Progenitor cell of endocrine pancreas (in vitro differentiated cells): ENCODE measurements around the gene RIPOR1. TPM values are rescaled to one million over a fixed set of nuclear protein-coding genes. Genes with fewer than 3 reads are reported as not detected.
"Not testable (repeated sequence)": the region's sequence is repeated elsewhere in the genome, so short reads cannot be mapped to it uniquely, and the experiment has no call there.

ENCODE experiments used
- DNase-seq: peaks from one replicate; pipeline ENCODE4 v3.0.0; 2021; ENCODE audit warnings: low spot score; ENCODE audit not compliant: unreplicated experiment
- H3K27ac Mint-ChIP-seq: 2 replicates; pipeline ENCODE4 v1.8.0; 2021; ENCODE audit warnings: mild to moderate bottlenecking, moderate library complexity, mixed read lengths
- H3K27me3 Mint-ChIP-seq: 2 replicates; pipeline ENCODE4 v1.8.0; 2021; ENCODE audit warnings: mixed read lengths
- H3K36me3 Mint-ChIP-seq: 2 replicates; pipeline ENCODE4 v1.8.0; 2022; ENCODE audit warnings: mixed read lengths; ENCODE audit not compliant: insufficient read depth
- H3K4me1 Mint-ChIP-seq: 2 replicates; pipeline ENCODE4 v1.8.0; 2021; ENCODE audit warnings: low read depth, mixed read lengths
- H3K4me3 Mint-ChIP-seq: 2 replicates; pipeline ENCODE4 v1.8.0; 2021; ENCODE audit warnings: low read depth, mild to moderate bottlenecking, moderate library complexity, mixed read lengths
- H3K9me3 Mint-ChIP-seq: 2 replicates; pipeline ENCODE4 v1.8.0; 2021; ENCODE audit warnings: low read depth, mixed read lengths
- total RNA-seq: library from RNA; stranded (reverse); gene quantifications from 2 replicates; pipeline ENCODE4 v1.2.1, GENCODE V29; 2021
- TF ChIP-seq, protein P1 (sequence below): fragments of 200-600 bp; sonication (generic); IDR thresholded peaks from one replicate; pipeline ENCODE4 v1.5.0; 2021; ENCODE audit warnings: antibody characterized with exemption, mild to moderate bottlenecking; ENCODE audit not compliant: unreplicated experiment

Gene RIPOR1
- total RNA-seq, 1 donor from 2014 or later, result 72.7 TPM

DNA sequence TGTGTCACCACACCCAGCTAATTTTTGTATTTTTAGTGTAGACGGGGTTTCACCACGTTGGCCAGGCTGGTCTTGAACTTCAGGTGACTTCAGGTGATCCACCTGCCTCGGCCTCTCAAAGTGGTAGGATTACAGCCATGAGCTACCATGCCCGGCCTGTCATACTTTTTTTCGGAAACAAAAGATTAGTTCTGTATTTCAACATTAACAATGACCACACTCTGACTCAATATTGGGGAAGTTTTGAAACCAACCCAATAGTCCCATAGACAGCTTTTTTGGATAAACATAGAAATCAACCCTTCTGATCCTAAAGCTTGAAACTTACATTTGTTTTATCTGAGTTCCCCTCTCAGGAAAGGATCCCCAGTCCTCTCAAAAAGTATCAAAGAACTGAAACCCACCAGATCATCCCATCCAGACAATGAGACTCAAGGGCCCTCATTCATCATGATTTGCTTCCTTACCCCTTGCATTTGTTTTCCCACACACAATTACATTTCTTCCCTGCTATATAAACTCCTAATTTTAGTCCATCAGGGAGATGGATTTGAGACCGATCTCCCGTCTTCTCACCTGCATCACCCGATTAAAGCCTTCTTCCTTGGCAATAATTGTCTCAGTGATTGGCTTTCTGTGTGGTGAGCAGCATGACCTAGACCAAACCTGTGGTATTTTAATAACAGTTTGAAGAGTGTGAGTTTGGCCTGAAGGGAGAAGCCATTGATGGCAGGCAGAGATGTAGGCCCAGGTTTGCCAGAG is 38.1 kb upstream of the RIPOR1 start:
- H3K27me3 Mint-ChIP-seq, result no peaks in the 10 kb centered on the region
- no peaks in the 10 kb centered on the region for H3K9me3 Mint-ChIP-seq
- no peak overlapping the region for H3K27ac Mint-ChIP-seq
- peaks cover 1% of the 10 kb centered on the region for H3K36me3 Mint-ChIP-seq
- TF ChIP-seq, protein P1, sequence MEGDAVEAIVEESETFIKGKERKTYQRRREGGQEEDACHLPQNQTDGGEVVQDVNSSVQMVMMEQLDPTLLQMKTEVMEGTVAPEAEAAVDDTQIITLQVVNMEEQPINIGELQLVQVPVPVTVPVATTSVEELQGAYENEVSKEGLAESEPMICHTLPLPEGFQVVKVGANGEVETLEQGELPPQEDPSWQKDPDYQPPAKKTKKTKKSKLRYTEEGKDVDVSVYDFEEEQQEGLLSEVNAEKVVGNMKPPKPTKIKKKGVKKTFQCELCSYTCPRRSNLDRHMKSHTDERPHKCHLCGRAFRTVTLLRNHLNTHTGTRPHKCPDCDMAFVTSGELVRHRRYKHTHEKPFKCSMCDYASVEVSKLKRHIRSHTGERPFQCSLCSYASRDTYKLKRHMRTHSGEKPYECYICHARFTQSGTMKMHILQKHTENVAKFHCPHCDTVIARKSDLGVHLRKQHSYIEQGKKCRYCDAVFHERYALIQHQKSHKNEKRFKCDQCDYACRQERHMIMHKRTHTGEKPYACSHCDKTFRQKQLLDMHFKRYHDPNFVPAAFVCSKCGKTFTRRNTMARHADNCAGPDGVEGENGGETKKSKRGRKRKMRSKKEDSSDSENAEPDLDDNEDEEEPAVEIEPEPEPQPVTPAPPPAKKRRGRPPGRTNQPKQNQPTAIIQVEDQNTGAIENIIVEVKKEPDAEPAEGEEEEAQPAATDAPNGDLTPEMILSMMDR, result no peak
- H3K4me1 Mint-ChIP-seq, result peaks cover 10% of the 10 kb centered on the region
- H3K4me3 Mint-ChIP-seq, result no peak overlapping the region
- no peak for DNase-seq

DNA sequence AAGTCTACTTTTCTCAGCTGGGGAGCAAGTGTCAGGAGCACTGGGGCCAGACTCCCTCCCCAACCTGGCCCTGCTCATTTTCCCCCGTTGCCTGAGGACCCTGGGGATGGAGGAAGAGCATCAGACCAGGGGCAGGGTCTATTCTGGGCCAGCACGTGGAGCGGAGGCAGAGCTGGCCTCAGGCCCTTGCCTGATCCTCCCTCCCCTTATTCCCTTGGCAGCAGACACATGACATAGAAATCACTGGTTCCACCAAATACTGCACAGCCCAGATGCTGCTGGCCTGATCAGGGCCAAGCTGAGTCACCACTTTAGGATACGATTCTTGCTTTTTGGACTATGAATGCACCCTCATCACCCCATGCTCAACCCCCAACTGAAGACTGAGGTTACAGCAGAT is 29.5 kb upstream of the RIPOR1 start:
- H3K9me3 Mint-ChIP-seq, result no peaks in the 10 kb centered on the region
- H3K36me3 Mint-ChIP-seq, result peaks cover 5% of the 10 kb centered on the region
- no peak overlapping the region for H3K4me3 Mint-ChIP-seq
- DNase-seq, result no peak
- no peak overlapping the region for H3K27ac Mint-ChIP-seq
- no peaks in the 10 kb centered on the region for H3K27me3 Mint-ChIP-seq
- H3K4me1 Mint-ChIP-seq, result no peaks in the 10 kb centered on the region
- TF ChIP-seq, protein P1, result no peak

DNA sequence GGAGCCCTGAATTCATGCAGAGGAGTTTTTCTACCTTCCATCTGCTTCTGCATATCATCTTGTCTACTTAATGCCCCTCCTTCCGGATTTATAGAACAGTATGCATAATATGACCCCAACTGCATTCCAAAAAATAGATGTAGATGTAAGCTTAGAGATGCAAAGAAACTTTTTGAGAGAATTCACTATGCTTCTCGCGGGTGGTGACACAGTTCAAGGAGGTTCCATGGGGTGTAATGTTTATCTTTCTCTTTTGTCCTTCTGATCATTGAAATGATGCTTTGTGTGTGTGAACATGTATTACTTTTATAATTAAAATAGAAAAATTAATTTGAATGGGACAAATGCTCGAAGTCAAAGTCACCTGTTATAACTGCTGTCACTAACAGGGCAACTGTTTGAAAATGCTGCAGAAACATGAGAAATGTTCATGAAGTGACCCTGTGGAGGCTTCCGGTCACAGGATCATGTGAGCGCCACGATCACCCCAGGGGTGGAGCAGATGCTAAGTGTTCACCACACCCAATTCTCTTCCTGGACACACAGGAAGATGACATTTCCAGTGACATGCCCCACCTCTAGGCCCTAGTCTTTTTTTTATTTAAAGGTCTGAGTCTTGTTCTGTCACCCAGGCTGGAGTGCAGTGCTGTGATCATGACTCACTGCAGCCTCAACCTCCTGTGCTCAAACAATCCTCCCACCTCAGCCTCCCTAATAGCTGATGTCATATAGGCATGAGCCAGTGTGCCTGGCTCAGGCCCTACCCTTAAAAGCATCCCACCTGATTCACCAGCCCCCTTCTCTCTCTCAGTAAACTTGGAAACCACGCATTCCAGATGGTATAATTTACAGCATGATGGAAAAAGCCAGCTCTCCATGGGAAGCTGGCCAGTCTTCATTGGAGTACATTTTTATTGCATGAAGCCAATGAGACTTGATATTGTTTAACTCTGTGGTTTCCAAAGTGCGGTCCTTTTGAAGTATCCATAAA is 24.3 kb upstream of the RIPOR1 start:
- Mint-ChIP-seq H3K4me3 (no peak overlapping the region), H3K4me1 (no peaks in the 10 kb centered on the region), H3K27me3 (peaks cover 18% of the 10 kb centered on the region), H3K9me3 (no peaks in the 10 kb centered on the region), H3K27ac (no peak overlapping the region), H3K36me3 (peaks cover 4% of the 10 kb centered on the region)
- no peak for DNase-seq
- TF ChIP-seq, protein P1, result no peak

DNA sequence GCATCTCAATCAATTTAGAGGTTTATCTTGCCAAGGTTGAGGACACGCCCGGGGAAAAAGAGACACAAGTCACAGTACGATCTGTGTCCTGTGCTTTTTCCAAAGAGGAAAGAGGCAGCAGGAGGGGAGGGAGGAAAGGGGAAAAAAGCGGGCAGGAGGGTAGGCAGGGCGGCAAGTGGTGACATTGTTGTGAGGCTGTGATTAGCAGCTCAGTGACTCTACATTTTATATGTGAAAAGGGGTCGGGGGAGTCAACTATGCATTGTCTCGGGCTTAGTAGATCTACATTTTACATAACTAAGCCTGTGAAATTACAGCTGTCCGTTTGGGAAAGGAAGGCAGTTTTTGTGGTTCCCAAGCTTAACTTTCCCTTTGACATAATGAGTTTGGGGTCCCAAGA is 22.2 kb upstream of the RIPOR1 start:
- peaks cover 18% of the 10 kb centered on the region for H3K27me3 Mint-ChIP-seq
- H3K27ac Mint-ChIP-seq, result no peak overlapping the region
- DNase-seq, result no peak
- TF ChIP-seq, protein P1, result no peak
- H3K4me3 Mint-ChIP-seq, result no peak overlapping the region
- no peaks in the 10 kb centered on the region for H3K9me3 Mint-ChIP-seq
- no peaks in the 10 kb centered on the region for H3K4me1 Mint-ChIP-seq
- no peaks in the 10 kb centered on the region for H3K36me3 Mint-ChIP-seq

DNA sequence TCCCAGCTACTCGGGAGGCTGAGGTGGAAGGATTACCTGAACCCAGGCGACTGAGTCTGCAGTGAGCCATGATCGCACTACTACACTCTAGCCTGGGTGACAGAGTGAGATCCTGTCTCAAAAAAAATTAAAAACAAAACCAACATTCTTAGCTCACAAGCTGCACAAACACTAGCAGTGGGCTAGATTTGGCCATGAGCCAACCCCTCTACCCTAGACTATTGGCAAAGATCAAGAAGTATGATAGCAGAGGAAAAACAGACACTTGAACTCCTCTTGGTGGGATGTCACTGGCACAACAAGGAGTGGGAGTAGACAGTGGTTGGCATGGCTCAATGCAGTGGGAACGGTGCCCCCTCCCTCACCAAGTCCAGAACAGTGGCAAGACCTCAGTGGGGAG is 19.6 kb upstream of the RIPOR1 start:
- no peak overlapping the region for H3K27ac Mint-ChIP-seq
- no peak for DNase-seq
- H3K4me3 Mint-ChIP-seq, result no peak overlapping the region
- H3K27me3 Mint-ChIP-seq, result peaks cover 22% of the 10 kb centered on the region
- no peaks in the 10 kb centered on the region for H3K4me1 Mint-ChIP-seq
- TF ChIP-seq, protein P1, result no peak
- H3K36me3 Mint-ChIP-seq, result no peaks in the 10 kb centered on the region
- no peaks in the 10 kb centered on the region for H3K9me3 Mint-ChIP-seq

DNA sequence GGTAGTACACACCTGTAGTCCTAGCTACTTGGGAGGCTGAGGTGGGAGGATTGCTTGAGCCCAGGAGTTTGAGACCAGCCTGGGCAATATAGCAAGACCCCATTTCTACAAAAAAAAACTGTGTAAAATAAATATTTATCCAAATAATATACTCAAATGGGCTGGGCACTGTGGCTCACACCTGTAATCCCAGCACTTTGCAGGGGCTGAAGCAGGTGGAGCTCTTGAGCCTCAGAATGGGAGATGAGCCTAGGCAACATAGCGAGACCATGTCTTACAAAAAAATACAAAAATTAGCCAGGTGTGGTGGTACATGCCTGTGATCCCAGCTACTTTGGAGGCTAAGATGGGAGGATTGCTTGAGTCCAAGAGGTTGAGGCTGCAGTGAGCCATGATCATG is 14.7 kb upstream of the RIPOR1 start:
- not testable (repeated sequence) for H3K4me3 Mint-ChIP-seq, H3K27ac Mint-ChIP-seq, H3K9me3 Mint-ChIP-seq, DNase-seq, H3K4me1 Mint-ChIP-seq, H3K36me3 Mint-ChIP-seq, H3K27me3 Mint-ChIP-seq
